GM15510 (cell line): ENCODE results near the gene TMEM63A.

ENCODE experiments used
- POLR2A ChIP-seq: IDR thresholded peaks from 3 replicates; pipeline ENCODE4 v1.6.1; 2011; ENCODE audit warnings: borderline replicate concordance; ENCODE audit not compliant: insufficient read length; ENCODE audit errors: extremely low read depth

Gene TMEM63A

DNA sequence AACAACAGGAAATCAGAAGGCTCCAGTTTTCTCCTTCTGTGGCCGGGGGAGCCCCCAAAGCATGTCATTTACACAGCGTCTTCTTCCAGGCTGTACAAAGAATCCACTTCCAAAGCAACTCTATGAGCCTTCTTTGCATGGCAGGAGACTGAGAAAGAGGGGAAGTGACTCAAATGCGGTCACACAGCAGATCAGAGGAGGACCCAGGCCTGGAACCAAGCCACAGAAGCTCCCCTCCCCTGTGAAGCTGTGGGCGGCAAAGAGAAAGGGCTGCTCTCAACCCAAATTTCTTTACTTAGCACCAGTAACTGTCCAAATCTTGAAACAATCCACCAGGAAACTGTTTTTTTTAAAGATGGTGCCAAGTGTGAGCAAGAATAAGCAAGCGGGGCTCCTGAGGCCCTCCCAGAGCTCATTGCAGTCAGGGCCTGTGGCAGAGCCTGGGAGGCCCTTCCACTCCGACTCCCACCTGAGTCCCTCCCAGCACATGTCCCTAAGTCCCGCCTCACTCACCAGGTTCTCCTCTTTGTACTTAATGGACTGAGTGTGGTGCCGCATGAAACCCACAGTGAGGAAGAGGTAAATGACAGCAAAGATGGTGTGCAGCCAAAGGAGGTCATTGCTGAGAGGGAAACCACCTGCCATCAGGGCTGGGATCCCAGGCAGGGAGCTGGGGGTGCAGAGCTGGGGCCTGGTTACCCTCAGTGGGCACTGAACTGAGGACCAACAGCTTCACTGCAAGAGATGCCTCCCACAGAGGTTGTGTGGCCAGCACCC lies 15.9 kb downstream of the TMEM63A start:
- TF ChIP-seq POLR2A = no peak

DNA sequence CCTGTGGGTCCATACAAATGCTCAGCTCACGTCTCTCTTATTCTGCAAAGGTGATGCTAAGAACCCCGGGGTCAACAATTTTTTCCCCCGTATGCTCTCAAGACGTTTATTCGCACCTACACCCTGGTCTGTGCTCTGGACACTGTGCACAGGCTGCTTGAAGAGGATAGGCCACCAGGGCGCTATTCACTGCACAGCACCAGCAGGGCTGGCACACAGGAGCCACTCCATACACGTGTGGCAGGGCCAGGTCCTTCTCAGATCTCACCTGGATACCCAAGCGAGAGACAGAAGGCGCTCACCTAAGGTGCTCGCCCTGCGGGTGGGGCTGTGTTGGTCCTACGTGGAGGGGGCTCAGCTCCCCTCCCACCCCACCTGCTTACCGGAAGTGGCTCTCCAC lies 16.7 kb downstream of the TMEM63A start:
- no peak for TF ChIP-seq POLR2A

DNA sequence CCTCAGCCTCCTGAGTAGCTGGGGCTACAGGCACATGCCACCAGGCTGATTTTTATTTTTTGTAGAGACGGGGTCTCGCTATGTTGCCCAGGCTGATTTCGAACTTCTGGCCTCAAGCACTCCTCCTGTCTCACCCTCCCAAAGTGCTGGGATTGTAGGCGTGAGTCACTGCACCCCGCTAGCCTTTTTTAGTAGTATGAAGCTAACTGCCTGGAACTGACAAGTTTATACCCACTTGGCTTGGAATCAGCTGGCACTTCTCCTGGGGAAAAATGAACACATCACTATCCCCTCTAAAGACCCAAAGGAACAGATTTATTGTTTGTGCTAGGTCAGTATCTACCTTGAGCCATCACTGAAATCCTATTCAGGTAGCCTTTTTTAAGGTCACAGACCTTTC lies 19.0 kb downstream of the TMEM63A start:
- no peak for TF ChIP-seq POLR2A

DNA sequence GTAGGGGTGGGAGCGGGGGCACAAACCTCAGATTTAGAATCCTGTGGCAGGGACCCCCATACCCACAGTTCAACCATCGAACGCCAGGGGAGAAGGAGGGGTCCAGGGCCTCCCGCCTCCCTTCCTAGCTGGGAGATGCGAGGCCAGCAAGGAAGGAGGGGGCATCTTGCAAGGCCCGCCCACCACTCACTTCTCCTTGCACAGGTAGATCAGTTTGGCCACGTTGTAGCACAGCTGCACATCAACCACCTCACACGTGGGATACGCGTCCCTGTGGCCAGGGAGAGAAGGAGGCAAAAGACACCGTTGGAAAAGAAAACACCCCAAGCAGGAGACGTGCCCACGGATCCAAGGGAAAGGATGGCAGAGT lies 19.6 kb downstream of the TMEM63A start:
- no peak for TF ChIP-seq POLR2A

DNA sequence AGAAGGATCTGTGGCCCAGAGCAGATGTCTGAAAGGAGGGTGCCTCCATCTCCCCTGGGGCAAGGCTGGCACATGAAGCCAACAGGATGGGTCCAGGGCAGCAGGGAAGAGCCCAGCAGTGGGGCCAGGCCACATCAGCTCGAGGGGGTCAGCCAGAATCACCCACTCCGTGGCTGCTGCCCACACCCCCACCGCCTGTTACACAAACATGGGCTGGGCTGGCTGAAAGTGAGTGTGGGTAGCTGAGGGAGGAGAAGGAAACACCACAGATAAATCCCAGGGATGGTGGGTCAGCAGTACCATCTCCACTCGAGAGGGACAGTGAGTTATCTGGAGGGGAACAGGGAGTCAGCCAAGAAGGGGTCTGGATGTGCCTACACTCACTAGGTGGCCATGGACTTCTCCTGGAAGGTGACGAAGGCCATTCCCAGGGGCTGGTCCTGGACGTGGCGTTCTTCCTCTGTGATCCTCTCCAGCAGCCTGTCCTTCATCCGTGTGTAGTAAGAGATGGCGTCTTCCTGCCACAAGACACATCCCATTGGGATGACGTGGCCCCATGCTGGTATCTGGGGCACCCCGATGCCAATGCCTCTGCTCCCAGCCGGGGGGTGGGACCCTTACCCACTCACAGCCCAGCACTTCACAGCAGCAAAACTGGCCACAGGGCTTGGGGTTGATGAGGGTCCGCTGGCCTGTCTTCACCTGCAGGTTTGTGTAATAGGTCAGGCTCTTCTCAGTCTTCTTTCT lies 20.2 kb downstream of the TMEM63A start:
- no peak for TF ChIP-seq POLR2A

DNA sequence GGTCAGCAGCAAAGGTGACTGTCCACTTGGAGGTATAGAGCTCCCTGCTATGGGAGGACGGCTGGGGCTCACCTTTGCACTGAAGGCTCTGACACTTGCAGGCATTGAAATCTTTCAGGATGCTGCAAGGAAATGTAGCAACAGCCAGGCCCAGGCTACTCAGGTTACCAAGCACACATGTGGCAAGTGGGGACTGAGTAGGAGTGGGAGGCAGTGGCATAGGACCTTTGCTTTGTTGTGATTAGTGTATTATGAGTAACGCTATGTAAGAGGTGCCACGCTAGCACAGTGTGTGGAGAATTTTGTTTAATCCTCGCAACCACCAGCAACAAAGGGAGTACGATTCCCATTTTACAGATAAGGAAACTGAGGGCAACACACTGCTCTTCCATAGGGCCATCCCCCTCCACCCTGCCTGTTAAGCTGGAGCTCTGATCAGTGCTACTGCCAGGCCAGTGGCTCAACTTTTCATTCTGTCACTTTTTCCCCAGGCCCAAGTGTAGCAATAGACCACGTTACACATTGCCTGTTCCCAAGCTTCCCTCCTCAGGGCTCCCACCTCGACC lies 21.2 kb downstream of the TMEM63A start:
- no peak for TF ChIP-seq POLR2A

DNA sequence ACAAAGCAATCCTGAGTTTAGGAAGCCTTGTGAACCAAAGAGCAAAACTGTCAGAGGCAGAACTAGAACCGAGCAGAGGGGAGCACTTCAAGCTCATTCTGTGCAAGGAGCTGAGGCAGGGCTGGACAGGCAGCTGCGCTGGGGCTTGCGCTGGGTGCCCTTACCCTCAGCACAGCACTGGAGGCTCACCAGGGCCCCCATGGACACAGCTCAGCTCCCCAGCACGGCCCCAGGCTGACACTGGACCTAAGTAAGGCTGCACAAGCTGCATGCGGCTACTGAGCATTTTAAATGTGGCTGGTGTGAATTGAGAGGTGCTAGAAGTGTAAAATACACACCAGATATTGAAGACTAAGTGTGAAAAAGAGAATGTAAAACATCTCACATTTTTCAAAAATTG lies 22.1 kb downstream of the TMEM63A start:
- no peak for TF ChIP-seq POLR2A

DNA sequence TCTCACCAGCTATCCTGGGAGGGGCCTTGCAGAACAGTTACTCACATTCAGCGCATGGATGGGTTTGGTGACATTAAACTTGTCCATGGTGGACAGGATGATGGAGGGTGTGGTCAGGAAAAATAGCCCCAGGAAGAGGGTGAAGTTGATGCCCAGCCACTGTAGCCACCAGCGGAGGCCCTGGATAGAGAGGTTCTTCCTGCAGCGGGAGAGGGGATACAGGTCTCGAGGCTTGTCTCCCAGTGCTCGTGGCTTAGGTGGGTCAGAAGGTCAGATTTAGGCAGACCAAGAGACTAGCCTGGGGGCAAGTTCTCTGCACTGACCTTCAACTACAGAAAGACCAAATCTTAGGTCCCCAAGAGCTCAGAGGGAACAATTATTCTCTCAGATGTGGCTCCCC lies 23.0 kb downstream of the TMEM63A start:
- TF ChIP-seq POLR2A = no peak

DNA sequence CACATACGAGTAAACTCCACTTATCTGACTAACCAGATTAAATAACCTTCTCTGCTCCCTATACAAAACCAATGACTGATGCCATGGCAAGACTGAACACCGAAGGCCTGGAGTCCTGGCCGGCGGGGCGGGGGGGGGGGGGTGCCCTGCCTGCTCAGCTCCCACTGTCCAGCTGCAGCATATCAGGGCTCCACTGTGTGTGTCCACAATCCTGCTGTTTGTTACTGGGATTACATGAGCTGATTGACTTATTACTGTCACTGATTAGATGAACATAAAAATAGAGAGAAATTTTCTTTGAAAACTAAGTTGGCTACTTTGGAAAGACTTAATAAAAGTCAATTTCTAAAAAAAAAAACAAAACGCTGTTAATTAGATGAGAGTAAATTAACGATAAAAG lies 24.9 kb downstream of the TMEM63A start:
- no peak for TF ChIP-seq POLR2A

DNA sequence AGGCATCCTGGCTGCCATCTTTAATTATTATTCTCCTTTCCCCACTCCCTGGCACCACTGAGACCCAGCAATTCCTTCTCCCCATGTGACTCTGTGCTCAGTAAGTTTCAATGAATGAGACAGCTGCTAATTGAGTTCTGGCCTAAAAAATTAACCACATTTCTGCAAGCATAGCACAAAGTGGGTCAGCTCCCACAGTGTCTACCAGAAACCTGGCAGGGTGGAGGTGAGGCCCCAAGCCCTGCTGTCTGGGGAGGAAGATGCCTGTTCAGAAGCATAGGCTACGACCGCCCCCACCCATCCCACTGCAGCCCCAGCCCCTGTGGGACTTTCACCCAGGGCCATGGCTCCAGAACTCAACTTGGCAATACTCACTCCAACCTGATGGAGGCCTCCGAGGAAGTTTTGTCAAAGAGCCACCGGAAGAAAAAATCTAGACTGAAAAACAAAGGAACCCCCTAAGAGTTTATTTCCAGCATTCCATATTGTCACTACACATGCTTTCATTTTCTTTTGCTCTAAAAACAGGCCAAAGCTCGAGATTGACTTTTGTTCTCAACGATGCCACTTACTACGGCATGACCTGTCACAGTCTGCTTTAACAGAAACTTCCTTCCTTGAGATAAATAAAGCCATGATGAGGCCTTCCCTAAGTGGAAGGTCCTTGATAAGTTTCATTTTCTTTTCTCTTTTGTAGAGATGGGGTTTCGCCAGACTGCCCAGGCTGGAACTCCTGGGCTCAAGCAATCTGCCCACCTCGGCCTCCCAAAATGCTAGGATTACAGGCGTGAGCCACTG lies 26.5 kb downstream of the TMEM63A start:
- TF ChIP-seq POLR2A = no peak

DNA sequence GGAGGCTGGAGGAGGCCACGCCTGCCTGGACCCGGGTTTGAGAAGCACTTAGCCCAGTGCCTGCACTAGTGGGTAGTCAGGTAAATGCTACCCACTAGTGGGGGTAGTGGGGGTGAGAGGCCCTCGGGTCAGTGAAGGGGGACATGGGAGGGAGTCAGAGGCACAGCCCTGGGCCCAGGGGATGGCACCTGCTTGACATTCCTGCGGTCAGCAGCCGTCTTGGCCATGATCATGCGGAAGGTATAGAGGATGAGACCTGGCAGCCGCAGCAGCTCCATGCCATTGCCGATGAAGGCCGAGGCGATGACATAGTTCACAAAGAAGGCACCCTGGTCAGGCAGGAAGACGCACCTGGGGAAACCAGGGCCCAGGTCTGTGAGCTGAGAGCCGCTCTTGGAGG lies 28.7 kb downstream of the TMEM63A start:
- TF ChIP-seq POLR2A = no peak

DNA sequence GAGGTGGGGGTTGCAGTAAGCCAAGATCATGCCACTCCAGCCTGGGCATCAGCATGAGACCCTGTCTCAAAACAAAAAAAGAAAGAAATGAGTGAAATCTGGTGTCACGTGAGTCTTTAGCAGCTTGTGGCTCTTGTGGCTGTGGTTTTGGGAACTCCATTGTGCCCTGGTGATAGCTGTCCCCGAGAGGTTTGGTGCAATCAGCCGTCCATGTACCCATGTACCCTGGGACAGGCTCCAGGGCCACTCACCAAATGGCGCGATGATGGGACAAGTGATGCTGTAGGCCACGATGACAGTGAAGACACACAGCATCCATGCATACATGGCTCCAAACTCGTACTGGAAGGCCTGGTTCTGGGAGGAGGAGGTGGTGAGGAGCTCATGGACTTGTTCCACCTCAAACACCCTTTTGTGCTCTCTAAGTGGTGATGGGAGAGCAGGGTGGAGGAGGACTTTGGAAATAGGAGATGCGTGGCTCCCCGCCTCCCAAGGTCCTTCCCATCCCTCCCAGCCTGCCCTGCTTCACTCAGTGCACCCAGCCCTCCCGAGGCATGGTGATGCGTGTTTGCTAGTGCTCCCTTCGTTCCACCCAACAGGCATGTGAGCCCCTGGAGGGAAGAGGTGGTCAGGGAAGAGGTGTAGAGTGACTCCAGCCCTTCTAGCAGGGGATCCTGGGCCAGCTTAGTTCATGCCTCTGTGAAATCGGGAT lies 29.6 kb downstream of the TMEM63A start:
- no peak for TF ChIP-seq POLR2A

DNA sequence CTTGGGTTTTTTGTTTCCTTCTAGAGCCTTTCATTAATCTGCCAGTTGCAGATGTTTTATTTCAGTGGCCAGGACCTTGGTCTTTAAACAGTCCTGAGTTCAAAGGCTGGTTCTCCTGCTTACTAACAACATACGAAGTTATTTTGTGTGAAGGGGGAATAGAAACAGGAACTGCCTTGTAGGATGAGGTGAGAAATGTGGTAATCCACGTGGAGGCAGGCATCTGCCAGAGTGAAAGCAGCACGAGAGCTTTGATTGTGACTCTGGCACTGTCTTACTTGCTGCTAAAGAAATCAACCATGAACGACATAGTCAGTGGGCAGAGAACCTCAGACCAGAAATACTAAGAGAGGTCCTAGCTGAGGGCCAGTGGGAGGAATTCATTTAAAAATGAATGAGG lies 30.4 kb downstream of the TMEM63A start:
- no peak for TF ChIP-seq POLR2A

DNA sequence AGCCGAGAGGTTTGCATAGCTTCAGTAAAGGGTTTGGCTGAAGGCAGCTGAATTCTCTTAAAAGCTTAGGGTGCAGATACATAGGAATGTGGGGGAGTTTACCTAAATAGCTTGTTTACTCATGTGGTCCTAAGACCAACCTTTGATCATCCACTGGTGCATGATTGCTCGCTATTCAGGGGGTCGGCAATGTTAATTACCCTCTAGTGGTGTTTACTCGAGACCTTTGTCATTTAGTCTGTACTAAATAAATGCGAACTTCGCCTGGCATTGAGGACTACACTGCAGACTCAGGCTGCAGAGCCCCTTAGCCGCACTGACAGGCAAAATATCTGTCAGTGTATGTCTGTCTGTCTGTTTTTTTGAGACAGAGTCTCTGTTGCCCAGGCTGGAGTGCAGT lies 31.8 kb downstream of the TMEM63A start:
- no peak for TF ChIP-seq POLR2A
